Panc1 (cell line): ENCODE measurements around the gene HS1BP3. TPM values are rescaled to one million over a fixed set of nuclear protein-coding genes. Genes with fewer than 3 reads are reported as not detected.

Experiments used
- ATAC-seq: fragments of 200-7000 bp; cut with Tn5 transposase; 2 replicates; pipeline ENCODE4 v1.9.1; 2020; ENCODE audit warnings: mild to moderate bottlenecking, moderate library complexity
- BruUV-seq: library from RNA; stranded (reverse); fragments of 400-500 nt; replicated peaks from 2 replicates; lab custom pipeline; 2021; lab: Mats Ljungman, UMichigan
- CTCF ChIA-PET: fragments of 300-600 bp; sonication (Branson Sonifier 250); formaldehyde crosslinking; loops from one replicate; lab custom pipeline; 2022; ENCODE audit warnings: antibody characterized with exemption; lab: Charles Lee
- POLR2A ChIA-PET: fragments of 300-600 bp; sonication (Branson Sonifier 250); formaldehyde crosslinking; loops from one replicate; lab custom pipeline; 2022; ENCODE audit warnings: antibody characterized with exemption; lab: Charles Lee
- DNase-seq: peaks from one replicate; pipeline ENCODE4 v3.0.0-alpha.2; 2010; ENCODE audit warnings: low read depth, low spot score
- H3K27ac ChIP-seq: 2 replicates; pipeline ENCODE4 v1.5.1; 2011; ENCODE audit warnings: mild to moderate bottlenecking, low read length, inconsistent platforms
- H3K27me3 ChIP-seq: fragments of 200-500 bp; sonication (Bioruptor generic); 2 replicates; pipeline ENCODE4 v1.6.0; 2014; ENCODE audit warnings: low read length, inconsistent platforms; ENCODE audit not compliant: control insufficient read depth, insufficient read depth
- H3K36me3 ChIP-seq: fragments of 200-500 bp; sonication (Bioruptor generic); 2 replicates; pipeline ENCODE4 v1.5.1; 2014; ENCODE audit warnings: inconsistent platforms, mild to moderate bottlenecking, low read length, moderate library complexity; ENCODE audit not compliant: control insufficient read depth, insufficient read depth
- H3K4me1 ChIP-seq: 2 replicates; pipeline ENCODE4 v1.5.1; 2011; ENCODE audit warnings: inconsistent platforms, mild to moderate bottlenecking, low read length, moderate library complexity; ENCODE audit not compliant: control insufficient read depth, insufficient read depth
- H3K4me3 ChIP-seq, 2 experiments: 2 replicates each; pipeline ENCODE4 v1.5.1; 2011 to 2012; ENCODE audit warnings: low read depth in 2 of 2, low read length in 2 of 2, mild to moderate bottlenecking in 2 of 2, inconsistent platforms in 1 of 2, moderate library complexity in 1 of 2
- H3K9me3 ChIP-seq: fragments of 200-500 bp; sonication (Bioruptor generic); 2 replicates; pipeline ENCODE4 v1.5.1; 2014; ENCODE audit warnings: low read depth, mild to moderate bottlenecking, inconsistent platforms, low read length, moderate library complexity; ENCODE audit not compliant: control insufficient read depth, insufficient read depth
- CTCF ChIP-seq: fragments of 450-650 bp; IDR thresholded peaks from 2 replicates; pipeline ENCODE4 v1.5.1; 2017; ENCODE audit warnings: mild to moderate bottlenecking
- POLR2AphosphoS5 ChIP-seq: IDR thresholded peaks from 2 replicates; pipeline ENCODE4 v1.6.1; 2012; ENCODE audit warnings: mild to moderate bottlenecking, low read depth, low read length, moderate library complexity
- SIN3A ChIP-seq: IDR thresholded peaks from 2 replicates; pipeline ENCODE4 v1.6.1; 2012; ENCODE audit warnings: low read depth, mild to moderate bottlenecking, low read length, moderate library complexity, borderline replicate concordance; ENCODE audit not compliant: insufficient read depth
- TCF7L2 ChIP-seq: IDR thresholded peaks from 2 replicates; pipeline ENCODE4 v1.6.1; 2011; ENCODE audit warnings: mild to moderate bottlenecking, low read depth, low read length, inconsistent platforms
- in situ Hi-C: cut with HindIII; loops from 2 replicates; pipeline ENCODE4 v1.10.0; 2016; ENCODE audit warnings: low sequenced_read_pairs, low pct_unique_long_range_greater_than_20kb
- intact Hi-C: fragments of 100-400 bp; cut with micrococcal nuclease; formaldehyde crosslinking; loops from one replicate; pipeline ENCODE4 v1.10.0; 2022; ENCODE audit not compliant: unreplicated experiment
- total RNA-seq: library from RNA; stranded (reverse); gene quantifications from one replicate; pipeline ENCODE4 v1.2.1, GENCODE V29; 2021; ENCODE audit not compliant: unreplicated experiment
- TF ChIP-seq, protein P1 (sequence below), 2 experiments: IDR thresholded peaks; 2 replicates each; pipeline ENCODE4 v1.6.1; 2011 to 2012; ENCODE audit warnings: low read depth in 2 of 2, control low read depth in 1 of 2, low read length in 1 of 2, mild to moderate bottlenecking in 1 of 2, moderate library complexity in 1 of 2; ENCODE audit not compliant: insufficient read depth in 1 of 2

Gene HS1BP3
- total RNA-seq, 1 experiment from 2014 or later, result 46.1 TPM

GRCh38 chr2:20638646-20639430 lies 12.1 kb downstream of the HS1BP3 start:
- ChIA-PET CTCF (no interaction called here), POLR2A (no interaction called here)
- intact Hi-C loops, result no loop called here
- Histone ChIP-seq H3K36me3 (no peaks in the 10 kb centered on the region; the same call in 1 of the 2 replicates), H3K27ac (no peak overlapping the region), H3K4me1 (no peaks in the 10 kb centered on the region; the same call in 1 of the 2 replicates), H3K27me3 (no peaks in the 10 kb centered on the region), H3K9me3 (no peaks in the 10 kb centered on the region), H3K4me3 (no peak overlapping the region)
- TF ChIP-seq TCF7L2, result no peak
- TF ChIP-seq, protein P1, sequence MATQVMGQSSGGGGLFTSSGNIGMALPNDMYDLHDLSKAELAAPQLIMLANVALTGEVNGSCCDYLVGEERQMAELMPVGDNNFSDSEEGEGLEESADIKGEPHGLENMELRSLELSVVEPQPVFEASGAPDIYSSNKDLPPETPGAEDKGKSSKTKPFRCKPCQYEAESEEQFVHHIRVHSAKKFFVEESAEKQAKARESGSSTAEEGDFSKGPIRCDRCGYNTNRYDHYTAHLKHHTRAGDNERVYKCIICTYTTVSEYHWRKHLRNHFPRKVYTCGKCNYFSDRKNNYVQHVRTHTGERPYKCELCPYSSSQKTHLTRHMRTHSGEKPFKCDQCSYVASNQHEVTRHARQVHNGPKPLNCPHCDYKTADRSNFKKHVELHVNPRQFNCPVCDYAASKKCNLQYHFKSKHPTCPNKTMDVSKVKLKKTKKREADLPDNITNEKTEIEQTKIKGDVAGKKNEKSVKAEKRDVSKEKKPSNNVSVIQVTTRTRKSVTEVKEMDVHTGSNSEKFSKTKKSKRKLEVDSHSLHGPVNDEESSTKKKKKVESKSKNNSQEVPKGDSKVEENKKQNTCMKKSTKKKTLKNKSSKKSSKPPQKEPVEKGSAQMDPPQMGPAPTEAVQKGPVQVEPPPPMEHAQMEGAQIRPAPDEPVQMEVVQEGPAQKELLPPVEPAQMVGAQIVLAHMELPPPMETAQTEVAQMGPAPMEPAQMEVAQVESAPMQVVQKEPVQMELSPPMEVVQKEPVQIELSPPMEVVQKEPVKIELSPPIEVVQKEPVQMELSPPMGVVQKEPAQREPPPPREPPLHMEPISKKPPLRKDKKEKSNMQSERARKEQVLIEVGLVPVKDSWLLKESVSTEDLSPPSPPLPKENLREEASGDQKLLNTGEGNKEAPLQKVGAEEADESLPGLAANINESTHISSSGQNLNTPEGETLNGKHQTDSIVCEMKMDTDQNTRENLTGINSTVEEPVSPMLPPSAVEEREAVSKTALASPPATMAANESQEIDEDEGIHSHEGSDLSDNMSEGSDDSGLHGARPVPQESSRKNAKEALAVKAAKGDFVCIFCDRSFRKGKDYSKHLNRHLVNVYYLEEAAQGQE (IDR thresholded peaks at IDR 0.05; ENCODE audit: insufficient read depth in 1 of 2, low read depth in 2 of 2, low read length in 1 of 2), result no peak
- no peak for TF ChIP-seq SIN3A
- no peak for TF ChIP-seq CTCF
- TF ChIP-seq POLR2AphosphoS5, result no peak
- no TSS peak for BruUV-seq
- in situ Hi-C loops, result loop anchor here (25.0 kb wide), 1 partner anchor 202 kb away; the partner anchor contains the start of gene RHOB
- DNase-seq (no peak), ATAC-seq (no peak)

GRCh38 chr2:20638014-20638413 lies 12.9 kb downstream of the HS1BP3 start:
- H3K9me3 ChIP-seq, result no peaks in the 10 kb centered on the region
- ChIA-PET POLR2A (no interaction called here), CTCF (interaction anchor here (0.5 to 0.6 kb wide), 2 partner anchors 194 to 231 kb away, joined by 8 to 17 read pairs; no protein-coding TSS in a partner anchor)
- H3K27ac ChIP-seq, result no peak overlapping the region
- ATAC-seq (no peak), DNase-seq (no peak)
- intact Hi-C loops, result no loop called here
- in situ Hi-C loops, result loop anchor here (25.0 kb wide), 1 partner anchor 201 kb away; the partner anchor contains the start of gene RHOB
- no peak for TF ChIP-seq CTCF
- no peak for TF ChIP-seq SIN3A
- no peak for TF ChIP-seq POLR2AphosphoS5
- TF ChIP-seq, protein P1 (IDR thresholded peaks at IDR 0.05; ENCODE audit: insufficient read depth in 1 of 2, low read depth in 2 of 2, low read length in 1 of 2), result no peak
- no peak overlapping the region for H3K4me3 ChIP-seq
- no peaks in the 10 kb centered on the region for H3K27me3 ChIP-seq
- H3K4me1 ChIP-seq, result no peaks in the 10 kb centered on the region; the same call in 1 of the 2 replicates
- BruUV-seq, result no TSS peak
- H3K36me3 ChIP-seq, result no peaks in the 10 kb centered on the region; the same call in 1 of the 2 replicates
